T-helper 9 cell (primary cell): Measurements from ENCODE around the gene KCMF1.
"Not testable (repeated sequence)": the region's sequence is repeated elsewhere in the genome, so short reads cannot be mapped to it uniquely, and the experiment has no call there.

Source experiments
- DNase-seq: peaks from one replicate; pipeline ENCODE4 v3.0.0-alpha.2; 2020
- total RNA-seq, 2 donors: gene quantifications; one replicate each; lab custom pipeline; 2026; lab: John Stamatoyannopoulos, UW

Gene KCMF1
- 62.5 to 77.4 reads per million in 2 donors for total RNA-seq

DNA sequence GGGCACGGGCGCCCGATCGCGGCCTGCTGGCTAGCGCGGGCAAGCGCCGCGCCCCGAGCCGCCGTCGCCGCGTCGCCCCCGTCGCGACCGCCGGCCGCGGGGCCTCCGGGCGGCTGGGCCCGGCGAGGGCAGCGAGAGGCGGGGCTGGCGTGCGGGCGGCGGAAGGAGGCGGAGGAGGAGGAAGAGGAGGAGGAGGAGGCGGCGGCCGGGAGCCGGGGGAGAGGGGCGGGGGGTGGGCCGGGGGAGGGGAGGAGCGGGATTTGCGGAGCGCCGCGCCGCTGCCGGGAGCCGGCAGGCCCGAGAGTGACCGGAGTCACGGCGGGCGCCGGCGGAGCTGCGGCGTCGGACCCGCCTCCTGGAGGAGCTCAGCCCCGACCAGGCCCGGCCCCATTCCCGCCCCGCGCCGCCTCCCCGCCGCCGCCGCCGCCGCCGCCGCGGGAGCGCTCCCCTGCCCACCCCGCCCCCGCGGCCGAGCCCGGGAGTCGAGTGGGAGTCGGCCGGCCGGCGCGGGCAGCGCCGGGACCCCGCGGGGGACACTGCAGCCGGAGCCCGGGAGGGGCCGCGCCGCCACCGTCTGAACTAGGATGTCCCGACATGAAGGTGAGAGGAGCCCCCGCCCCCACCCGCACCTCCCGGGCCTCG lies at the start of gene KCMF1:
KCMF1 (plus strand) TSS at position 294 of the 642 bp plus-strand sequence; CDS start at position 585, 291 bp downstream.
- DNase-seq = peak; percentile 62

GRCh38 chr2:84923009-84923408 lies 48.0 kb upstream of the KCMF1 start:
- no peak for DNase-seq

DNA sequence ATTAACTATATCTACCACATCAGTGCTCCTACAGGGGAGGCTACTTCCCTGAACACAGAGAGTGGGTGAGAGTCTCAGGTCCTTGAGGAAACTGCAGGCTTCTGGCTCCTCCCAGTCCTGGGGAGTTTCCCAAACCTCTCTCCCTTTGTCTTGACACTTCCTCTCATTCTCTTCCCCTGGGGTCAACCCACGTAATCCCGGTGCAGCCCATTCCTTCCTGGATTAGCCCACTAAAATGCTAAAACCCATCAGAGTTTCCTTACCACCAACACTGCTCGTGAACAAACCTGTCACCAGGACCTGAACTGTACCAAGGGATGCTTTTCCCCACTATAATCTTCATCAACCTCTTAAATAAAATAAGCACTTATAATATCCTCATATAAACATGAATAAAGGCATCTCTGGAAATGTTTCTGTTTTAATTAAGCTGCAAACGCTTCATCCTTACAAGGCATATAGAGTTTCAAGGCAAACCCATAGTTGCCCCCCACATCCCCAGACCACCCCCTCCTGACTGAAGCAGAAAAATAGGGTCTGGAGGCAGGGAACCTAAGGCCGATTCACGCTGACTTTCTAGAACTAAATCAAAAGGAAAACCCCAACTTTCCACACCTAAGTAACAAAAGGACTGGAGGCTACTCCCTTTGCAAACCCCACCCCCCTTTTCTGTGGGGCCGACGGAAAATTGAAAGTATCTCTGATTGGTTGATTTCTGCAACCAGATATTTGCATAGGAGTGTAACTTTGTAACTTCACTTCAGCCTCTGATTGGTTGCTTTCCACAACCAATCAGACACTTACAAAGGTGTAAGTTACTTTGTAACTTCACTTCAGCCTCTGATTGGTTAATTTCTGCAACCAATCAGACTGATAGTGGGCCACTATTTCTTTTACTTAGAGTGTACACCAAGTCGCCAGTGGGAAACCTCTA lies 46.5 kb upstream of the KCMF1 start:
- DNase-seq = no peak

GRCh38 chr2:84925336-84925723 lies 45.6 kb upstream of the KCMF1 start:
- no peak for DNase-seq

DNA sequence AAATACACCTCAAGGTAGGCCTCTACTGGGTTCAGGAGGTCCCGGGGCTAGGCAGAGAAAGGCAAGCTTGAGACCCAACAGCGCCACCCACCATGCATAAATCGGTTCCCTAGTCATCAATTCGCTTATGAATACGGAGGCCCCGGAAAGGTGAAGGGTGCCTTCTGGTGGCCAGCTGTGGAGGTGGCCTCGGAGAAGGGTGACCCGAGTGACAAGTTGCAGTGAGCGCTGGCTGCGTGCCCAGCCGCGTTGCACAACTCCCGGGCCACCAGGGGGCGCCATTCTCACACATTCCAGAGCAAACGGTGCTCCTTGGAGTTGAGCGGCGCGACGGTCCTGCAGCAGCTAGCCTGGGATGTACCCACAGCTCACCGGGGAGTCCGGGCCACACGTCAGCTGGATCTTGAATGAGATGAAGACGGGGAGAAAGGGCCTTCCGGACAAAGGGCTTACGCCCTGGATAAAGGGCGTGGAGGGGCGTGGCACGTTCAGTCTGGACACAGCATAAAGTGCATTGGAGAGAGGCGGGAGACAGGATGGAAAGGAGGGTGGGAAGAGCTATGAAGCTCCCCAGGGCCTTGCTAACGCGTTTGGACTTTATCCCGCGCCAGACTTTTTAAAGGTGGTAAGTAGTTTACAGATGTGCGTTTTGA lies 45.1 kb upstream of the KCMF1 start:
- peak; percentile 100 for DNase-seq

DNA sequence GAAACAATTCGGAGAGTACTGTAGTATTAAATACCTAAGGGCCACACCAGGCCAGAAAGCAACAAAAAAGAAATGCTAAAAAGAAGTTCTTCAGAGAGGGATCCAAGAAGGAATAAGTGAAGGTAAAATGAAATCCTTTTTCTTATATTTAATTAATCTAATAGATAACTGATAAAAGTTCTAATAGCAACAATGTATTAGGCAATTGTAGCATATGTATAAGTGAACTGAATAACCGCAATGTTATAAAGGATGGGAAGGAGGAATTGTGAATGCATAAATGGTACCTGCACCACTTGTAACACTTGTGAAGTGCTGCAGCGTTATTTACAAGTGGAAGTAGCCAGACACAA lies 43.7 kb upstream of the KCMF1 start:
- no peak for DNase-seq

GRCh38 chr2:84931384-84931821 lies 39.6 kb upstream of the KCMF1 start:
- DNase-seq = no peak

GRCh38 chr2:84938194-84938879 lies 32.6 kb upstream of the KCMF1 start:
- no peak for DNase-seq

- DNase-seq = peak; percentile 43
These were observed 31.4 kb upstream of the KCMF1 start for GRCh38 chr2:84939426-84940087.

GRCh38 chr2:84940088-84940470 lies 30.9 kb upstream of the KCMF1 start:
- no peak for DNase-seq

- DNase-seq = no peak
These were observed 30.0 kb upstream of the KCMF1 start for GRCh38 chr2:84940831-84941412.

- DNase-seq = no peak
These were observed 28.8 kb upstream of the KCMF1 start for GRCh38 chr2:84942166-84942565.

DNA sequence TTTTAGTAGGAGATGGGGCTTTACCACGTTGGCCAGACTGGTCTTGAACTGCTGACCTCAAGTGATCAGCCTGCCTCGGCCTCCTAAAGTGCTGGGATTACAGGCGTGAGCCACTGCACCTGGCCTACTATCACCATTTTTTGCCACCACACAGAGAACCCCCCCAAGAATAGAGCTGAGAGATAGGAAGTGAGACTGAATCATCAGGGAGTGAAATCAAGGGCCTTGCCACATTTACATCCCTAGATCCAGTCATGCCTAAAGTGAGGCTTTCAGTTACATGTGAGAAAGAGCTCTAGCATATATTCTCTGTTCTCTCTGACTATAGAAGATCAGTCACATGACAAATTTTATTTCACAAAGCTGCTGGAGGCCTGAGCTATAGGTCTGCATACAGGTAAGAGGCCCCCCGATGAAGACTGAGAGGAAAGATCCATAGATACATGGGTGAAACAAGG lies 28.0 kb upstream of the KCMF1 start:
- DNase-seq = no peak

DNA sequence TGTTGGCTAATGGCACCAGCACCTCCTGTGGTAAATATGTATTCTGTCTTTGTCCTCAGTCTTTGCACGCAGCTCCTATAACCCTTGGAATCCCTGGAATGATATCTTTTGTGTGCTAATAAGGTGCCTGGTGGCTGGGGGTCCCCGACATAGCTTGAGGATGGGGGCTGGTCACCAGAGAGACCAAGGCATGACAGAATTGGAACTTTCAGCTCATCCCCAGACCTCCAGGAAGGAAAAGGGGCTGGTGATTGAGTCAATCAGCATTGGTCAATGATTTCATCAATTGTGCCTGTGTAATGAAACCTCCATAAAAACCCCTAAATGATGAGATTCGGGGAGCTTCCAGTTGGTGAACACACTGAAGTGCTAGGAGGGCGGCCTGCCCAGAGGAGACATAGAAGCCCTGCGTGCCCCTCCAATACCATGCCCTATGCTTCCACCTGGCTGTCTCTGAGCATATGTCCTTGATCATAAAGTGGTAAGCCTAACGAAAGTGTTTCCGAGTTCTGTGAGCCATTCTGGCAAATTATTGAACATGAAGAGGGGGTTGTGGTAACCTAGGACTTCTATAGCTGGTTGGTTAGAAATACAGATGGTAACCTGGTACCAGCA lies 26.6 kb upstream of the KCMF1 start:
- no peak for DNase-seq

DNA sequence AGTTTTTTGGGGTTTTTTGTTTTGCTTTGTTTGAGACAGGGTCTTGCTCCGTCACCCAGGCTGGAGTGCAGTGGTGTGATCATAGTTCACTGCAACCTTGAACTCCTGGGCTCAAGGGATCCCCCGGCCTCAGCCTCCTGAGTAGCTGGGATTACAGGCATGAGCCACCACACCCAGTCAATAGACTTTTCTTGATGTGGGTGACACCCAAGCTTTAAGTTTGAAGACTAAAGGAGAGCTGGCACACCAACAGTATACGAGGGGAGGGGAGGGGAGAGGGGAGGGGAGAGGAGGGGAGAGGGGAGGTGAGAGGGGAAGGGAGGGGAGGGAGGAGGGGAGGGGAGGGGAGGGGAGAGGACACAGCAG lies 25.1 kb upstream of the KCMF1 start:
- not testable (repeated sequence) for DNase-seq

GRCh38 chr2:84946204-84947009 lies 24.6 kb upstream of the KCMF1 start:
- peak; percentile 20 for DNase-seq

DNA sequence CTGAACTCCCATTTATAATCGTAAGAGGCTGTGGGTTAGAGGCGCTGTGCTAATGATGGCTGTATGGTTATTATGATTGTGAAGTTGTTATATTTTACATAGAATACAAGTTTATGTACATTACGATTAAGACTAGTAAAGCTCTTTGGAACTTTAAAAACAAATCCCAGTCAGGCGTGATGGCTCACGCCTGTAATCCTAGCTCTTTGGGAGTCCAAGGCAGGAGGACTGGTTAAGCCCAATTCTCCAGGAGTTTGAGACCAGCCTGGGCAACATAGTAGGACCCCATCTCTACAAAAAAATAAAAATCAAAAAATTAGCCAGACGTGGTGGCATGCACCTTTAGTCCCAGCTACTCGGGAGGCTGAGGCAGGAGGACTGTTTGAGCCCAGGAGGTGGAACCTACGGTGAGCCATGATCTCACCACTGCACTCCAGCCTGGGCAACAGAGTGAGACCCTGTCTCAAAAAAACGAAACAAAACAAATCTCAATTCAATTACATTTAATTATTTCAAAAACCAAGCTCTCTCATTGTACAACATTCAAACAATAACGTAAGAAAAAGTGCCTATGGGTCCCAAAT lies 23.9 kb upstream of the KCMF1 start:
- no peak for DNase-seq

DNA sequence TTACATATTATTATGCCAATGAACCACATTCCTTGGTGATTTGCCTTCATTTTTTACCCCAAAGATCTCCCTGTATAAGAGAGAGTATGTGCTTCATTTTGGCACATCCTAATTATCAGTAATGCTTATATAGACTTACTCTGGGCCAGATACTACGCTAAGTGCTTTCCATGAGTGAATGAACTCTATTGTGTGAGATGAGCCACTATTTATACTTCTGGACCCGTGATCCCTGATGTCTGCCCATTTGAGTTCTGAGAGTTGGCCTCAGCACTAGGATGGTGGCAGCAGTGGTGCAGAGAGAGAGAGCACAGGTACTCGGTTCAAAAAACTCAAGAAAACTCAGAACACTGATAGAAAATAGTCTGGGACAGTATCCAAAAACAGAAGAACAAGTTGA lies 17.4 kb upstream of the KCMF1 start:
- no peak for DNase-seq

DNA sequence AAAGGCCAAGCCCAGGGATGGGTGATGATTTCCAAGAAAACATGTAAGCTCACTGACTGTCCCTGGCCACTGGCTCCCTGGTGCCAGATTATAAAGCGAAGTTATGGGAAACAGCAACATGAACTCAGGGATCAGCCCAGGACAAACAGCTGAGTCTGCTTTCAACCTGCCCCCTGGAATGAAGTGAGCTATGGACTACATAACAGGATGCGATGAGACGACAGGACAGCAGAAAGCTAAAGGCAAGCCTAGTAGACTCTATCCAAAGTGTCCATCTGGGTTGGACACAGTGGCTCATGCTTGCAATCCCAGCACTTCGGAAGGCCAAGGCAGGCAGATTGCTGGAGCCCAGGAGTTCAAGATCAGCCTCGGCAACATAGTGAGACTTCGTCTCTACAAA lies 16.6 kb upstream of the KCMF1 start:
- no peak for DNase-seq
